Measurements from ENCODE around the gene PGLYRP2.
"Not testable (repeated sequence)": the region's sequence is repeated elsewhere in the genome, so short reads cannot be mapped to it uniquely, and the experiment has no call there.

Gene PGLYRP2

DNA sequence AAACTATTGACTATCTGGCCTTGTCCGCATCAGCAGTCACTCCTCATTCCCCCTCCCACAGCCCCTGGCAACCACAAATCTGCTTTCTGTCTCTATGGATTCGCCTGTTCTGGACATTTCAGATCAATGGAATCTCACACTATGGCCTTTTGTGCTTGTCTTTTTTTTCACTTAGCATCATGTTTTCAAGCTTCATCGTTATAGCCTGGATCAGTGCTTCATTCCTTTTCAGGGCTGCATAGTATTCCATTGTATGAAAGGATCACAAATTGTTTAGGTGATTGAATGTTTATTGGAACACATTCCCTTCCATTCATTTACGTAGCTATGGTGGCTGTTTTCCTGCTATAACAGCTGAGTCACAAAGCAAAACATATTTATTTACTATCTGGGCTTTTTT lies 7.7 kb upstream of the PGLYRP2 start:
- no peak for DNase-seq (ENCODE audit: low read depth in 2 of 2)

DNA sequence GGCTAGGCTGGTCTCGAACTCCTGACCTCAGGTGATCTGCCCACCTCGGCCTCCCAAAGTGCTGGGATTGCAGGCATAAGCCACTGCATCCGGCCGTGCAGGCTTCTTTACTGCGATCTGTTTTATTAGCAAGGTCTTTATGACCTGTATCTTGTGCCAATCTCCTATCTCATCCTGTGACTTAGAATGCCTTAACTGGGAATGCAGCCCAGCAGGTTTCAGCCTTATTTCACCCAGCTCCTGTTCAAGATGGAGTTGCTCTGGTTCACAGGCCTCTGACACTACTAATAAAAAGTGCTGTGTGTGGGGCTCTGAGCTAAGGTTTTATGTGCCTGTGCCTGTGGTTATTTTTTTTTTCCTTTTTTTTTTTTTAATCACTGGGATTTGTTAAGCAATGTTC lies 6.5 kb upstream of the PGLYRP2 start:
- not testable (repeated sequence) for DNase-seq (ENCODE audit: low read depth in 2 of 2)

DNA sequence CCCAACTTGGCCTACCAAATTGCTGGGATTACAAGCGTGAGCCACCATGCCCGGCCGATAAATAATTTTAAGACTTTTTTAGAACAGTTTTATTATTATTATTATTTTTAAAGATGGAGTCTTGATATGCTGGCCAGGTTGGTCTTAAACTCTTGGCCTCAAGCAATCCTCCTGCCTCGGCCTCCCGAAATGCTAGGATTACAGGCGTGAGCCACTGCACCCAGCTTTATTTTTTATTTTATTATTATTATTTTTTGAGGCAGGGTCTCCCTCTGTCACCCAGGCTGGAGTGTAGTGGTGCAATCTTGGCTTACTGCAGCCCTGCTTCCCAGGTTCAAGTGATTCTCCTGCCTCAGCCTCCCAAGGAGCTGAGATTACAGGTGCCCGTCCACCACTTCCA lies 1.7 kb upstream of the PGLYRP2 start:
- not testable (repeated sequence) for DNase-seq (ENCODE audit: low read depth in 2 of 2)

DNA sequence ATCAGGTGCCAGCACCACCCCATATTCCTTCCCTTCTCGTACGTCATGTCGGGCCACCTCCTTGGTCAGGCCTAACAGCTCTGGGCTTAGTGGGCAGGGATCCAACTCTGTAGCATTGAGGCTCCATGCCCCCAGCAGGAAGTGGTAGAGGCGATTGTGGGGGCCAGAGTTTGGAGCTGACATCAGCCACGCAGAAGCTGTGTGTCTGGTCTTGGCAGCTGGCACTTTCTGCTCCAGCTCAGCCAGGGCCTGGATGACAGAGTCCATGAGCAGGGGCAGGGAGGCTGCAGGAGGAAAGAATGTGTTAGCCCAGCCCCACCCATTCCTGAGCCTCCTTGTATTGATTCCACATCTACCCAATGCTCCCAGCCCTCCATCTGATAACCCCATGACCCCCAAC lies 3.0 kb downstream of the PGLYRP2 start:
- no peak for DNase-seq (ENCODE audit: low read depth in 2 of 2)

DNA sequence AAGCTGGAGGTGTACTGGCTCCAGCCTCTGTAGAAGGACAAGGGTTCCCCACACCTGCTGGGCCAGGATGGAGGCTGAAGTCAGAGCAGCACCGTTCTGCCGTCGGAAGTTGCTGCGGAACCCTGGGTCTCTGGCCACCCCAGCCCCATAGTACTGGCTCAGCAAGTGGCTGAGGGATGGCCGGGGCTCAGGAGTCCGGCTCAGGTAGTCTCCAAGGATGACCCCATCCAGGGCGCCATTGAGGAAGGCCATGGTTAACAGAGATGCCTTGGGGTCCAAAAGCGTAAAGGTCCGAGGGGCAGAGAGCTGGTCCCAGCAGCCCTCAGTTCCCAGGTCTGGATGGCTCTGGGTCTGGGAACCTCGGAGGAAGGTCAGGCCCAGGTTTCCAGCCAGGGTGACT lies 3.7 kb downstream of the PGLYRP2 start:
- DNase-seq (ENCODE audit: low read depth in 2 of 2), result no peak

DNA sequence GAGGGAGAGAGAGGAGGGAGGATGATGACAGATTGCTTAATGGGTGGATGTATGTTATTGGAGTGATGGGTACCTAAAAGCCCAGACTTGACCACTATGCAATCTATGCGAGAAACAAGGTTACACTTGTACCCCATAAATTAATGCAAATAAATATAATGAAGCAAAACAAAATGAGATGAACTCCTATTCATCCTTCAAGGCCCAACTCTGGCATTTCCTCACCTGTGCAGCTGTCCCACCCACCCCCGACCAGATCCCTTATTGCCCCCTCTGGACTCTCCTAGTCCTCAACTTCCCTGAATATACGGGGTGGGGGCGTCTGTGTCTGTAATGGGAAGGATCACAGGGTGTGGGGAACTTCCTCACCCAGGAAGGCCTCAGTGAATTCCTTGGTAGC lies 4.1 kb downstream of the PGLYRP2 start:
- DNase-seq (ENCODE audit: low read depth in 2 of 2), result no peak

DNA sequence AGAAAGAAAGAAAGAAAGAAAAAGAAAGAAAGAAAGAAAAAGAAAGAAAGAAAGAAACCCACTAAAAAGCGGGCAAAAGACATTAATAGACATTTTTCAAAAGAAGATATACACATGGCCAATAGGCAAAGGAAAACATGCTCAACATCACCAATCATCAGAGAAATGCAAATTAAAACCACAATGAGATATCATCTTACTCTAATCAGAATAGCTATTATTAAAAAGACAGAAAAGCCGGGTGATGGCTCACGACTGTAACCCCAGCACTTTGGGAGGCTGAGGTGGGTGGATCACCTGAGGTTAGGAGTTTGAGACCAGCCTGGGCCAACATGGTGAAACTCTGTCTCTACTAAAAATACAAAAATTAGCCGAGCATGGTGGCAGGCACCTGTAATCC lies 5.5 kb downstream of the PGLYRP2 start:
- not testable (repeated sequence) for DNase-seq (ENCODE audit: low read depth in 2 of 2)

DNA sequence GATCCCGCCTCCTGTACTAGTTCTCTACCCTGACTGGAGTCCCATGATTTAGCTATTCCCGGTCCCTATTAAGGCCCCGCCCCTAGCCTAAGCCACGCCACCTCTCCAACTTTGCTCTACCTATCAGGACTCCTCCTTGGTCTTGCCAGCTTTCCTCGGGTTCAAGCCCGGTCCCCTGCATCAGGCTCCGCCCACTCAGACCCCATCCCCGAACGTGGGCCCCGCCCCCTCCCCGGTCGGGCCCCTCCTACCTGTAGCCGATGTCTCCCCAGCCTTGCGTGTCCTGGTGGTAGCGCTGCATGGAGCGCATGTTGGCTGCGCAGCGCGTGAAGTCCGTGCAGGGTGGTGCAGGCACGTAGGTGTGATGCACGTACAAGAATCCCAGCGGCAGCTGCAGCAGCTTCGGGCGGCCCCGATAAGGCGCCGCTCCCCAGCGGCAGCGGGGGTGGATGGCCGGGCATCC lies 7.6 kb downstream of the PGLYRP2 start:
- no peak for DNase-seq (ENCODE audit: low read depth in 2 of 2)

DNA sequence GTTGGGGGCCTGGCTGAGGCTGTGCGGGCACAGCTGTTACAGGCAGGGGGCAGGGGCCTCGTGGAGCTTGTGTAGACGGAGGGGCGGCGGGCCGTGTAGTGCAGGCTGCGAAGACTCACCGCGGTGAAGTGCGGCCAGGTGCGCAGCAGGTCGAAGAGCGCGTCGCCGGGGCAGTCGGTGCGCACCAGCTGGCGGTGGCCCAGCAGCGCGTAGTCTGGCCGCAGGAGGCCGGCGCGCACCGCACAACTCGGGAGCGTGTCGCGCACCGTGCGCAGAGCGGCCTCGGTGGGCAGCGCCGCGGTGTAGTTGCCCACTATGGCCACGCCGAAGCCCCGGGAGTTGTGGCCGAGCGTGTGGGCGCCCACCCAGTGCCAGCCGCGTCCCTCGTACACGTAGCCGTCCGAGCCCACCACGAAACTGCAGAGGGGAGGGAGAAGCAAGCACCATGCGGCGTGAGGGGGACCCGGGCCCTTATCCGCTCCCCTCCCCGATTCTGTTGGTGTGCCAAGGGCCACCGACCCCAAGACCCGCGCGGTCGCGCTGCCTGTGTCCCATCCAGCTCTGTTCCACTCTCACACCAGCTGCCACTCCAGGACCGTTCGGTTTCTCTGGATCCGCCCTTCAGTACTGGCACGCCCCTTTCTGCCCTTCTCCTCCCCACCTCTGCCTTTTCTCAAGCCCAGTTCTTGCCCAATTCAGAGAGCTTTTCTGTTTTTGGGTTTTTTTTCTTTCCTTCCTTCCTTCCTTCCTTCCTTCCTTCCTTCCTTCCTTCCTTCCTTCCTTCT lies 9.6 kb downstream of the PGLYRP2 start:
- DNase-seq (ENCODE audit: low read depth in 2 of 2), result no peak

DNA sequence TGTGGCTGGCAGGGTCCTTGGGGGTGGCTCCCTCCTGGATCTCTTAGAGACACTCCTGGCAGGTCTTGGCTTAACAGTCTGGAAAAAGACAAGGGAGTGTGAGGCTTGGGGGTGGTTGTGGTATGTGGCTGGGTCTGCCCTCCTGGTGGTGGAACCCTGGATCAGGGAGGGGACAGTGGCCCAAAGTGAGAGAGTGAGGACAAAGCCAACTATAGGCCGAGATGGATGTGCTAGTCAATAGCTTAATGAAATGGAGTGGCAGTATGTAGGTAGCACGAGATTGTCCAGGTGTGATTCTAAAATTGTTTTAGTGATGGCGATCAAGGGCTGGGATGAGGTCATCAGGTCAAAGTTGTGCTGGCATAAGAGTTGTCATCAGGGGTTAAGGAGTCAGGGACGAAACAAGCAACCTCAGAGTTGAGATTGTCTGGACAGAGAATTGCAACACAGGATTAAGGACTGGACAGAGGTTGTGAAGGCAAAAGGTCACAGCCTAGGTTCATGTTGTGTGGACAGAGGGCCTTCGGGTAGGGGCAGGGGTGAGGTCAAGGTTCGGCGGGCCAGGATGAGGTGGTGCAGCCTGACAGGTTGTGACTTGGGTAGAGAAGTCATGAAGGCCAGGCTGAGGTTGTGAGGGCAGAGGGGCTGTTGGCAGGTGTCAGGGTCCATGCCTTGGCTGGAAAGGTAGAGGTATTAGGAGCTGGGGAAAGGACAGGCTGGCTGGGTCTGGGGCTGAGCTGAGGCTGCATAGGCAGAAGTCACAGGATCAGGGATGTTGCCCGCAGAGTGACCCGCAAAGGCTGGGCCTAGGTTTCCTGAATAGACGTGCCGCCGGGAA lies 10.4 kb downstream of the PGLYRP2 start:
- DNase-seq (ENCODE audit: low read depth in 2 of 2), result no peak

DNA sequence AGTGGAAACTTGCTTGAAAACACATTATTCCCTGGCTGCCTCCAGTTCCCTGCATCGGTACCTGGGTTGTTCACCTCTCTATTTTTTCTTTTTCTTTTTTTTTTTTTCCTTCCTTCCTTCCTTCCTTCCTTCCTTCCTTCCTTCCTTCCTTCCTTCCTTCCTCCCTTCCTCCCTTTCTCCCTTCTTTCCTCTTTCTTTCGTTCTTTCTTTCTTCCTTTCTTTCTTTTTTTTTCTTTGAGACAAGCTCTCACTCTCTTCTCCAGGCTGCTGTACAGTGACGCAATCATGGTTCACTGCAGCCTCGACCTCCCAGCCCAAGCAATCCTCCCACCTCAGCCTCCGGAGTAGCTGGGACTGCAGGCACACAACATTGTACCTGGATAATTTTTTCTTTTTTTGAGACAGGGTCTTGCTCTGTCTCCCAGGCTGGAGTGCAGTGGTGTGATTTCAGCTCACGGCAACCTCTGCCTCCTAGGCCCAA lies 11.5 kb downstream of the PGLYRP2 start:
- no peak for DNase-seq (ENCODE audit: low read depth in 2 of 2)

DNA sequence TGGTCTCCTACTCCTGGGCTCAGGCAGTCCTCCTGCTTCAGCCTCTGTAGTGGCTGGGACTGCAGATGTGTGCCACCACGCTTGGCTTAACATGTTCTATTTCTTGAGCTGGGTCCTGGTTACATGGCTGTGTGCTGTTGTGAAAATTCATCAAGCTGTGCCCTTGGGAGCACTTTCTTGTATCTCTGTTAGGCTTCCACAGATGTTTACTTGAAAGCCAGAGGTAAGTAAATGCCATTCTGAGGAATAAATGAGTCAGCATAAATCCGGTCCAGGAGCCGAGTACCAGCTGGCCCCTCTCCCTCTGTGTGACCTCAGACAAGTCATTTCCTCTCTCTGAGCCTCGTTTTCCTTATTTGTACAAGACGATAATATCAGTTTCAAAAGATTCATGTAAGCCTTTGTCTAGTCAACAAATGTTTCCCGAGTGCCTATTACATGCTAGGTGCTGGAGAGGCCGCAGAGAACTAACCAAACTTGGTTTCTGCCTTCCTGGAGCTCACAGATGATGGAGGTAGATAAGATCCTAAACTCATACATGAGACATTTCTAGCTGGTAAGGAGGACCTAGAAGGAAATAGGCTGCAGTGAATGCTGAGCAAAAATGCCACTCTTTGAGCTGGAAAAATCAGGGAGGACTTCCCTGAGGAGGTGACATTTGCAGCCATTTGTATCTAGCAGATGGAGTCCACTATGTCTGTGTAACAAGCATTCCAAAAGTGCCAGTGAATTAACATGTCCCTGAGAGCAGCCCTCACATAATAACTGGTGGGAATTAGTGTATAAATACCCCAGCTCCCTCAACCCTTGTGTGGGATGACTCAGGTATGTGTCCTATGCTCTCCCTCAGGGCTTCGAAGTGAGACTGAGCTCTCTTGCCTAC lies 12.2 kb downstream of the PGLYRP2 start:
- peak in 1 of 2 donors; percentile 53 for DNase-seq (ENCODE audit: low read depth in 2 of 2)

DNA sequence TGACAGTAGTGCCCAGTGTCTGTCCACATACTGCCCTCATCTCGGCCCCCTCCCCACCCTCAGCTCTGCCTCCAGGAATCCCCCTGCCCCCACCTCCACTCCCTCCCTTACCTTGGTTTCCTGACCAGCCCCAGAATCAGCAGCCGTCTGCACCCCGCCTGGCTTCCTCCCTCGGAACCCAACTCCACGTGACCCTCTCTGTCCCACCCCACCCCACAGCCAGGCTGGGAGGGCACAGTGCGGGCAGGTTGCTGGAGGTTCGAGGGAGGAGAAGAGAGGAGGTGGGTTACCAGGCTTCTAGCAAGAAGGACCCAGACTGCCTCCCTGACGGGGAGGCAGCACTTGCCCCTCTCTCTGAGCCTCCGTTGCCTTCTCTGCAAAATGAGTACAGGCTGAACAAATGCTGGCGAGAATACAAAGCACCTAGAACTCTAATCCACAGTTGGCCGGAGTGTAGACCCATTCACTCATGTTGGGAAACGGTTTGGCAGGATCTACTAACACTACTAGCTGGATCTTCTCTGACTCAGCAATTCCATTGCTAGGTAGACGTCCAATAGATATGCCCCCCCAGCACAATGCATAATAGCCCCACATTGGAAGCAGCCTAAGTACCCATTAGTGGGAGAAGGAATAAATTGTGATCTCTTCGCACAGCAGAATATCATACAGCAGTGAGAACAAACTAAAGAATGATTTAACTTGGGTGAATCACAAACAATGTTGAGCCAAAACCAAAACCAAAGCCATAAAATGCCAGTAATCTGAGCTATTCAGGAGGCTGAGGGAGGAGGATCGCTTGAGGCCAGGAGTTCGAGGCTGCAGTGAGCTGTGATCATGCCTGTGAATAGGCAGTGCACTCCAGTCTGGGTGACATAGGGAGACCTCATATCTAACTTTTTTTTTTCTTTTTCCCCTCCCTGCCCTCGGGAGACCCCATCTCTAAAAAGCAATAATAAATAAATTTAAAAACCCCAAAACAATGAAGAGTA lies 14.6 kb downstream of the PGLYRP2 start, which contains the start of gene RASAL3:
Gene RASAL3, minus strand, starts transcription at position 151 of the 992 bp plus-strand sequence. CDS start 186 bp downstream, outside the sequence.
- DNase-seq (ENCODE audit: low read depth in 2 of 2), result peak; percentile 45 to 54

DNA sequence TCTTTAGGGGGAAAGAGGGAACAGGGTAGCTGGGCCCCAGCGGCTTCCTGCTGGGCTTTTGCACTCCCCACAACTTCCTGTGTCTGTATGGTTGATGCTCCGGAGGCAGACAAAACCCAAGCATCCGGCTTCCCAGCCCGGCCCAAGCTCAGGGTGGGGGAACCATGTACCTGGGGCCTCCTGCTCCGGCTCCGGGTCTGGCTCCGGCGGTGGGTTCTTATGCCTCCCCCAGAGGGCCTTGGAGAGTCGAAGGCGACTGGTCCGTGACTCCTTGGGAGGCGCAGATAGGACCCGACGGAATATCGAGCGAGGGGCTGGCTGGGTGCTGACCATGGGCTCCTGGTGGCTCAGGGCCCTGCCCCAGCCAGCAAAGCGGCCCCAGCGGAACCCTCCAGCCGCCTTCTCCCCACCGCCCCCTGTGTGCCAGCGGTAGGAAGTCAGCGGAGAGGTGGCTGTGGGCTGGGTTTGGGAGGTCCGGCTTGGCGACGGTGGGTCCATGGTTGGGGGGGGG lies 15.4 kb downstream of the PGLYRP2 start:
- DNase-seq (ENCODE audit: low read depth in 2 of 2), result peak; percentile 59 to 67

DNA sequence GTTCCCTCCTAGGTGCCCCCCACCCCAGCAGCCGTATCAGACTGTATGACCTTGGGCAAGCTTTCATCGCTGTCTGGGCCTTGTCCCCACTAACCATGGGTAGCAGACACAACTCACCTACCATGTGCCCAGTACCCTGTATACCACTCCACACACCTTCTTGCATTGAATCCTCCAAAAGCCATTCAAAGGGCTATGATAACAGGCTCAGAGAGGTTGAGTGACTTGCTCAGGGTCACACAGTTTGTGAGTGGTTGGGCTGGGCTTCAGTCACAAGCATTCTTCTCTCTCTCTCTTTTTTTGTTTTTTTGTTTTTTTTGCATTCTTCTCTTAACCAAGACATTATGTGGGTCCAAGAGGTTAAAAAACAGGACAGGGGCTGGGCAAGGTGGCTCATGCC lies 17.6 kb downstream of the PGLYRP2 start:
- no peak for DNase-seq (ENCODE audit: low read depth in 2 of 2)

DNA sequence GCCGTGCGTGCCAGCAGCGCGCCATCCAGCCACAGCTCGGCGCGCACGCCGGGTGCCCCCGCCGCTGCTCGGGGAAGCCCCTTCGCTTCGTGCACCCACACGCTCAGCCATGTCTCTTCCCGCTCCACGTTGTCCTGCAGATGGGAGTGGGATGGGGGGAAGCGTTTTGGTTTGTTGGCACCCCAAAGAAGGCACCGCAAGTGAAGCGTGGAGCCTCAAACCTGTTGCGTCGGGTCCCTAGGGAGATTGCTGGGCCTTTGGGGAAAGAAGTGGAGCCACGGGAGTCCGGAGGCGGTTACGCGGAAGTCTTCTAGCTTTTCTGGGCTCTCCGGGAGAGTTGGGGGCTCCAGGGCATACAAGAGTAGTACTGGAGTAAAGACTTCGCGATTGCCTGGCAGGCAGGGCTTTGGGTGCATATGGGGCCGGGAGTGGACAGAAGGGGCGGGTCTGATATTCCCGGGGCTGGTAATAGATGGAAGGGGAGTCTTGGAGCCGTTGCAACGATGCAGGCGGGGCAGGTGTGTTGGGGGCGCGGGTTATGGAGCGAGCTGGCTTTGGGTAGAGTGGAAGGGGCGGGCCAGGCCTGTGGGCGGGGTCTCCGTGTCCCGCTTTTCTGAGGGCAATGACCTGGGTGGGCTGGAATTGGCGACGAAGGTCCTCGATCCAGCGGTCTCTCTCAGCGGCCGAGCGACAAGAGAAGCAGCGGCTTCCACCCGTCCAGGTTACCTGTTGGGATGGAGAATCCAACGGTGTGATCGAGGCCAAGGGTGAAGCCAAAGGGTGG lies 21.4 kb downstream of the PGLYRP2 start:
- no peak for DNase-seq (ENCODE audit: low read depth in 2 of 2)

DNA sequence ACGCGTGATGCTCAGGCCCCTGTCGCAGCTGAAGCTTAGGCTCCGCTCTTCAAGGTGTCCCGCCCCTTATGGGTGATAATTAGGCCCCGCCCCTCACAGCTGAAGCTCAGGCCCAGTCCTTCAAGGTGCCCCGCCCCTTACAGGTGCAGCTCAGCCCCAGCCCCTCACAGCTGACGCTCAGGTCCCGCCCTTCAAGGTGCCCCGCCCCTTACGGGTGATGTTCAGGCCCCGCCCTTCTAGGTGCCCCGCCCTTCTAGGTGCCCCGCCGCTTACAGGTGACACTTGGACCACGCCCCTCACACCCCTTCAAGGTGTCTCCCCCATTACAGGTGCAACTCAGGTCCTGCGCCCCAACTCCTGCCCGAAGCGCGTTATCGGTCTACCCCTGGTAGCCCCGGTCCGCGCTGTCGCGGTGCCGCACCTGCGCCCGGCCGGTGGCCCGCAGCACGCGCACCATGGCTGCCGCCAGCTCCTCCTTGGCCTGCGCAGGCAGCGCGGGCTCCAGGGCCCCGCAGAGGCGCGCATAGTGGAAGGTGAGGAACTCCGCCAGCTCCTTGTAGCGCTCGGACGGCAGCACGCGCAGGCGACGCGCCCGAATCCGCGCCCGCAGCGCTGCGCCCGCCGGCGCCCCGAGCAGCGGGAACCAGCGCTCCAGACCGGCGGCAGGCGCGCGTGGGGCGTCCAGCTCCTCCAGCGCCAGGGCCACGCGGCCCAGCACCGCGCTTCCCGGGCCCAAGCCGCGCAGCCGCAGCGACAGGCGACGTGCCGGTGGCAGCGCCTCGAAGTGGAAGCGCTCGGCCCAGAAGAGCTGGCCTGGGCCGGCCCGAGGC lies 22.2 kb downstream of the PGLYRP2 start:
- DNase-seq (ENCODE audit: low read depth in 2 of 2), result peak in 1 of 2 donors; percentile 7

DNA sequence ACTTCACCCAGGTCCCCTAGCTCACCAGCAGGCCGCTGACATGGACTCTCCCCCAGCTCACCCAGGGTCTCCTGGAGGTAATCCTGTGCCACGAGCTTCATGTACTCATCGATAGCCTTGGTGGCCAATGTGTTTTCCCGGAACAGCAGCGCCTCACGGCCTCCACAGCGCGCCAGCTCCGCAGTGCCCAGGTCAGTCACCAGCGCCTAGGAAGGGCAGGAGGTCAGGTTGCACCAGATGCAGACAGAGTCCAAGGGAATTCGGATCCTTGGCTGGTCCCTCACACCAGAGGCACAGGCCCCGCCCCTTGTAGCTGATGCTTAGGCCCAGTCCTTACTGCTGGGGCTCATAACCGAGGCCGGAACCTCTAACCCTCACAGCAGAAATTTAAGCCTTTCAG lies 22.9 kb downstream of the PGLYRP2 start:
- DNase-seq (ENCODE audit: low read depth in 2 of 2), result no peak
